CD4-positive, alpha-beta T cell treated with Interleukin-4 for 4 hours (primary cell): ENCODE measurements around the gene PTGIS.
A peak's percentile ranks its signal among the peaks of the same experiment; 100 is the strongest.

Experiments used
- DNase-seq: peaks from one replicate; pipeline ENCODE4 v3.0.0-alpha.2; 2020

Gene PTGIS

GRCh38 chr20:49595346-49595745 is 27.4 kb upstream of the PTGIS start:
- no peak for DNase-seq

GRCh38 chr20:49594931-49595315 is 27.0 kb upstream of the PTGIS start:
- DNase-seq = no peak

DNA sequence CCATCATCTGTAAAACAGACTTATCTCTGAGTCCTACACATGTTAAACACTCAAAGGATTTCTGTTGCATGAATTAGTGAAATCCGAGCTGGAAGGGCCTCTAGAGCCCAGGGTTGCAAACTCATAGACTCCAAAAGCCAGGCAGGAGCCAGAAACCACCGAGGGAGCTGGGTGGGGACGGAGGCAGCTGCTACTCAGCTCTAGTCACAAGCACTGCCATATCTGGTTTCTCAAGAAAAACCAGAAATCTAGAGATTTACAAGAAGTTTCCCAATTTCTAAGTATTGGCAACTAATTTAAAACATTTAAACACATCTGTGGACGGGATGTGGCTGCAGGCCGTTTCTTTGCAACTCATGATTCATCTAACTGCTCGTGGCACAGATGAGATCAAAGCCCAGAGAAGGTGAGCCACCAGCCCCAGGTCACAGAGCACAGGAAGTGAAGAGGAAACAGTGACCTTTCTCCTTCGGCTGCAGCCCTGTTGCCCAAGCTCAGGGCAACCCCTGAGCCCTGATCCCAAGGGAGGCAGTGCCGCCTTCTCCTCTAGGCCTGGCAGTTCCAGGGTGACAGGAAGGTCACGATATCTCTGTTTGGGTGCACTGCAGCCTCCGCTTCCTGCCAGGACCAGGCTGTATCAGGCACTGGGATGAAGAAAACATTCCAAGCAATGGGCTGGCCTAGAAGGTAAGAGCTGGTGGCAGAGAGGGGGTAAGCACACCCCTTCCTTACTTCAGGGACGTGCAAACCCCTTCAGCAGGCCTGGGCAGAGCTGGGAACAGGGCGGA is 26.4 kb upstream of the PTGIS start:
- DNase-seq = peak; percentile 85

GRCh38 chr20:49593466-49594142 is 25.7 kb upstream of the PTGIS start:
- peak; percentile 37 for DNase-seq

DNA sequence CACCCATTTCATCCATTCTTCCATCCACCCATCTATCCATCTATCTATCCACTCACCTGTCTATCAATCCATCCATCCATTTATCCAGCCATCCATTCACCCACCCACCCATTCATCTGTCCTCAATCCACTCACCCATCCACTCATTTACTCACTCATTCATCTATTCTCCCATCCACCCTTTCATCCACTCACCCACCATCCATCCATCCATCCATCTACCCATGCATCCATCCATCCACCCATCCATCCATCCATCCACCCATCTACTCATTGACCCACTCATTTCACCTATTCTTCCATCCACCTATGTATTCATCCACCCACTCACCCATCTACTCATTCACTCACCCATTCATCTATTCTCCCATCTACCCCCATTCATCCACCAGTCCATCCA is 24.2 kb upstream of the PTGIS start:
- DNase-seq = no peak

DNA sequence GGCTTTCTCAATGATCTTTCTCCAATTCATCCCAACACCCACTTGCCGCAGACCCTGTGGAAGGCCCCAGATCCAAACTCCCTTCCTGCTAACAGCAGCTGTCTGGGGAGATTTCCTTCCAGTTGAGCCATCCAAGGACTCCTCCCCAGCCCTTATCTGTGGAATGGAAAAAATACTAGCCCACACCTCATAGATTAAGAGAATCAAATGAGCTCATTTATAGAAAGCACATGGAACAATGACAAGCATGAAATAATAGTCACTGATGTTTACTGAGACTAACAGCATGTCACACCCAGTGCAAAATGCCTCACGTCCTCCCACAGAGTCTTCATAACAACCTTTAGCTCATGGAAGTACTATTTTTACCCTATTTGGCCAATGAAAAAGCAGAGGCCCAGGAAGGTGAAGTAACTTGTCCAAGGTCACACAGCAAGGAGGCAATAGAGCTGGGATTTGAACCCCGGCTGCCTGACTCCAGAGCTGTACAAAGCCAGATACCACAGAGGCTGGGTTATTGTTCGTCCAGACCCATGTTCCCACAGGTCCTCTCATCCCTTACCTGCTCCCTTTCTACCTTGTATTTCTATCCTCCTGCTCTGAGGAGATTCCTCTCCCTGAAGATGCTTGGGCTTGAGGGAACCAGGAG is 23.4 kb upstream of the PTGIS start:
- DNase-seq = peak; percentile 13

DNA sequence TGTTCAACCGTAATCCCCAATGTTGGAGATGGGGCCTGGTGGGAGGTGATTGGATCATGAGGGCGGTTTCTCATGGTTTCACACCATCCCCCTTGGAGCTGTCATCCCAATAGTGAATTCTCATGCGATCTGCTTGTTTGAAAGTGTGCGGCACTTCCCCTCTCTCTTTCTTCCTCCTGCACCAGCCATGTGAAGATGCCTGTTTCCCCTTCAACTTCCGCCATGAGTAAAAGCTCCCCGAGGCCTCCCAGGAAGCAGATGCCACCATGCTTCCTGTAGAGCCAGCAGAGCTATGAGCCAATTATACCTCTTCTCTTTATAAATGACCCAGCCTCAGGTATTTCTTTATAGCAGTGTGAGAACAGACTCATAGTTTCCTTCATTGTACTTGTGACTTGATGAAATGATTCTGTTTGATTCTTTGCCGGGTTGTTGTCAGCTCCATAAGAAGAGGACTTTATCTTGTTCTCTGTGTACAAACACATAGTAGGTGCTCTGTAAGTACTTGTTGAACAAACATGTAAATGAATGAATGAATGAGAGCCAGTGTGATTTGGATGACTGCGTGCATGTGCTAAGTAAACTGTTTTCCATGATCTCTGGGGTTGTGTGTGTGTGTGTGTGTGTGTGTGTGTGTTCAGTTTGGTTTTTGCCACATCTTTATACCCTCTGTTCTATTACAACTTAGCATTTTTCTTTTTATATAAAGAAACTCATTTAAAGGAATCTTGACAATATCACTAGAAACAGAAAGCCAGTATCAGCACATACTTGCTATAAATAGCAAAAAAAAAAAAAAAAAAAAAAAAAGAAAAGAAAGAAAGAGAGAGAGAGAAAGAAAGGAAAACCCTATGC is 22.5 kb upstream of the PTGIS start:
- no peak for DNase-seq

- no peak for DNase-seq
Measured at GRCh38 chr20:49589747-49590146, 21.8 kb upstream of the PTGIS start.

- no peak for DNase-seq
Measured at GRCh38 chr20:49587111-49587570, 19.2 kb upstream of the PTGIS start.

DNA sequence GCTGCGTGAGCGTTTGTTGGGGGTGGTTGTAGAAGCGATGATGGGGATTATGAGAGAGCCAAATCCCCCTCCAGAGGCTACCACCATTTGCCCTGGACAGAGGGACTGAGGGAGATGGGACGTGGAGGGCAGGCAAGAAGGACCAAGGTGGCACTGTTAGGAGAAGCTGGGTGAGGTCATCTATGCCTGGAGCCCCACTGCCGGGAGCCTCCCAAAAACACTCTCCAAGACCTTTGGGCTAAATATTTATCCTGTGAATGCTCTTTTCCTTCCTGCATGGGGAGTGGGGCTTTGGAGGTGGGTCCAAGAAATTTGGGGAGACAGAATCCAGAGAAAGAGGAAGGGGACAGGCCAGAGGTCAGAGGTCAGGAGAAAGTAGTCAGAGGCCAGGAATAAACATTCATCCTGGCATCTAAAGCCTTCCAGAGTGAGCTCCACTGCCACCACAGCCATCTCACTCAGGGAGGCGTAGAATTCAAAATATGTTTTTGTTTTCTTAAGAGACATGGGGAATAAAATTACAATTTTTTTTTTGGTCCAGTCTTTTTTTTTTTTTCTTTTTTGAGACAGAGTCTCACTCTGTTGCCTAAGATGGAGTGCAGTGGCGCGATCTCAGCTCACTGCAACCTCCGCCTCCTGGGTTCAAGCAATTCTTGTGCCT is 17.8 kb upstream of the PTGIS start:
- DNase-seq = no peak

DNA sequence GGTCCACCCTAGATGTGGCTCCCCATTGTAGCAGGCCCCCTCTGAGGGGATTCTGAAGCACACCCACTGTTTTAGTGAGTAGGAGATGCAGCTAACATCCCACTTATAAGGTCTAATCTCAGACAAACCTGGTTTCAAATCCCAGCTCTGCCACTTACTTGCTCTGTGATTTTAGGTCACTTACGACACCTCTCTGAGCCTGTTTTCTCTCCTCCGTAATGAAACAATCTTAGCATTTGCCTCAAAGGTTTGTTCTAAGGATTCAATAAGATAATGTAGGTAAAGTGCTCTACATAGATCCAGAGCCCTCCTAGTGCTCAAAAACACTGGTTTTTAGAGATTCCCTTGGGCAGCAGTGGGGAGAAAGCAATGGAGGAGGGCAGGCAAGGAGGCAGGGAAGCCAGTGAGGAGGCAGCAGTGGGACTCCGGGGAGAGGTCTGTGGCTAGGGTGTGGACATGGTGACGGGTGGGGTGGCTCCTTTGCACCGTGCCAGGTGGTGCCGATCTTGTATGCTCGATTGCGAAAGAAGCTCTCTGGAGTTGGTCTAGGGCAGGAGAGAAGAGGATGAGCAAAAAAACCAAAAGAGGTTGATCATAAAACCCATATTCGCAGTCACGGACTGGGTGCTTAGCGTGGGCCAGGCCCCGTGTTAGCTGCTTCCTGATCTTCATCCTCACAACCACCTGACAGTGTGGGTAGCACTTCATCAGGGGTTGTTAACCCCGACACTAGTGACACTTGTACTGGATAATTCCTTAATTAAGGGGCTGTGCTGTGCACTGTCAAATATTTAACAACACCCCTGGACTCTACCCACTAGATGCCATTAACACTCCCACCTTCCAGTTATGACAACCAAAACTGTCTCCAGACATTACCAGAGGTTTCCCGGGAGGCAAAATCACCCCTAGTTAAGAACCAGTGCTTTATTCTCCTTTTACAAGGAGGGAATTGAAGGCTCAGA is 16.8 kb upstream of the PTGIS start:
- DNase-seq = no peak

- peak; percentile 7 for DNase-seq
Measured at GRCh38 chr20:49583669-49584417, 15.9 kb upstream of the PTGIS start.

DNA sequence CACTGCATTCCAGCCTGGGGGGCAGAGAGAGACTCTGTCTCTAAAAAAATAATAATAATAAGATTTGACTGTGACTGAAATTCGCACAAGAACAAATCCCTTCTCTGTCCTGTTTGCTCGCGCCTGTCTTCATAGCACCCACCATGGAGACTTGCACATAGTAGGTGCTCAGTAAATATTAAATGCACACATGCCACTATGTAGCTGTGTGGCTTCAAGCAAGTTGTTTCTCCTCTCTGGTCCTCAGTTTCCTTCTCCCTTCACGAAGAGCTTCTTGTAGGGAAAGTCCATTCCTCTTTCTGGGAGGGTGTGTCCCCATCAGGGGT is 15.4 kb upstream of the PTGIS start:
- no peak for DNase-seq

- DNase-seq = no peak
Measured at GRCh38 chr20:49582413-49583334, 14.7 kb upstream of the PTGIS start.

DNA sequence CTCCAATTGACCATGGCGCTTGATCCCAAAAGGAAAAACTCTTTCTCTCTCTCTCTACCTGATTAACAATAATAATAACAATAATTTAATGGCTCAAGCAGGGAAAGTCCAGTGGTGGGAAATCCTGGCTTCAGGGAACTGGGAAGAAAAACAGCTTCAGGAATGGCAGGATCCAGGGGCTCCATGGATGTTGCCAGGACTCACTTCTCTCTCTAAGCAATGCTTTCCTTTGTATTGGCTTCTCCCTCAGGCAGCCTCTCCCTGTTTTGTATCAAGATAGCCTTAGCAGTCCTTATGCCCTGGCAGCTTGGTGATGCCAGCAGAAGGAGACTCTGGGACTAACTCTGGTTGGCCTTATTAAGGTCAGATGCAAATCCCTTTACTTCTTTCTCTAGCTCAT is 13.5 kb upstream of the PTGIS start:
- DNase-seq = no peak

- DNase-seq = no peak
Measured at GRCh38 chr20:49580813-49581174, 12.9 kb upstream of the PTGIS start.

DNA sequence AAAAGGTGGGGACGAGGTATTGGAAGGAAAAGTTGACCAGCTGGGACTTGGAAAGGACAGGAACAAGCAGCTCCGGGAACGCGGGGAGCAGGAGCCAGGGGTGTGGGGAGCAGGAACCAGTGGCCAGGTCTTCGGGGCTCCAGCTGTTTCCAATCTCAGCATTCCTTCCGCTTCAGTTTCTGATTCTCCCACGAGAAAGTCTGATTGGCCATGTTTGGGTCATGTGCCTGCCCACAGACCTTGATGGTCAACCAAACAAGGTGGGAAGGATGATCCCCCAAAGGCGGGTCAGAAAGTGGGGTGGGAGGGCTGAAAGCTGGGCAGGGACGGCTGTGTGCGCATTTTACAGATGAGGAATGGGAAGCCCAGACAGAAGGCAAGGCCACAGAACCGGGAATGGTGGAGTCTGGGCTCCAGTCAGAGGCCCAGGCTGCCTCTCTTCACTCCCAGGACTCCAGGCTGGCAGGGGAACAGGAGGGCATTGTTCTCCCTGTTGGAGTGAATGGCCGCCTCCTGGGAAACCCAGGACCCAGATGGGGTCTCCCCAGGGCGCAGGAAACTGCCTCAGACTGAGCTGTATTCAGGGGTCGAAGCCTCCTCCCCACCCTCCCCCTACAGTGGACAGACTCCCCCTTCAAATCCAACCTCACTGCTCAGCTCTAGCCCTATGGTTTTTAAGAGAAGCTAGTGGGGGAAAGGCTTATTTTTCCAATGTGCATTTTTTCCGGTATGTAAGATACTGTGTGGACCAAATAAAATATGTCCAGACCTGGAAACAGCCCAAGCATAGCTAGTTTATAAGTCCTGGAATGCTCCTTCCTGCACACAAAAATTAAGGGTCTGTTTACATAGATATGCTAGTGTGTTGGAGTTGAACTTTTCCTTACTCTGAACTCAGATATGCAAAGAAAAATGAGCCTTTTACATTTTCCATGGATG is 12.2 kb upstream of the PTGIS start:
- DNase-seq = no peak

DNA sequence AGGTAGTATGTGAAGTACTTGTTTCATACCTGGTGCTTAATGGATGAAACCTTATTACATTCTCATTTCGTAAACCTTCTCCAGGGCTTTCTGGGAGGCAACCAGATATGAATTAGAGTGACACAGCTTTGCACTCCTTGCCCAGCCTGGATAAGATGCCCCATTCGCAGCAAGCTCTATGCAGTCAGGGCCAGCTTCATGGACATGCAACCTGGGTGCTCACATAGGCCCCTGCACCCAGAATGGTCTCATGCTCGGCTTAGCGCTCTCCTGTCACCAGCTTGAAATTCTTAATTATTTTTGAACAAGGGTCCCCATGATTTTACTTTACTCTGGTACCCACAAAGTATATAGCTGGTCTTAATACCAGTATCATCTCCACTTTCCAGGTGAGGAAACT is 11.3 kb upstream of the PTGIS start:
- DNase-seq = no peak
